IMR-90 (cell line): Measurements from ENCODE around the gene WEE2. TPM values are rescaled to one million over a fixed set of nuclear protein-coding genes. Genes with fewer than 3 reads are reported as not detected.
"Not testable (repeated sequence)": the region's sequence is repeated elsewhere in the genome, so short reads cannot be mapped to it uniquely, and the experiment has no call there.

Experiments
- ATAC-seq: fragments of 200-7000 bp; cut with Tn5 transposase; 2 replicates; pipeline ENCODE4 v1.9.1; 2020; ENCODE audit warnings: low read depth, mild to moderate bottlenecking, moderate library complexity
- BruUV-seq: library from RNA; stranded (reverse); fragments of 400-500 nt; replicated peaks from 2 replicates; lab custom pipeline; 2021; lab: Mats Ljungman, UMichigan
- CTCF ChIA-PET: fragments of 300-600 bp; formaldehyde crosslinking; extraction: SDS; loops from one replicate; lab custom pipeline; 2021; ENCODE audit warnings: antibody characterized with exemption; lab: Yijun Ruan, JAX
- POLR2A ChIA-PET: fragments of 300-600 bp; sonication (Branson Sonifier 250); formaldehyde crosslinking; loops from one replicate; lab custom pipeline; 2022; ENCODE audit warnings: antibody characterized with exemption; ENCODE audit not compliant: unreplicated experiment; lab: Charles Lee
- DNase-seq: peaks from one replicate; pipeline ENCODE4 v3.0.0; 2013
- H2AFZ ChIP-seq: replicated peaks from 2 replicates; pipeline ENCODE3; 2013; ENCODE audit warnings: low read length, mild to moderate bottlenecking; ENCODE audit not compliant: poor library complexity
- H2AK5ac ChIP-seq: 2 replicates; pipeline ENCODE4 v1.6.1; 2013; ENCODE audit warnings: low read depth, low read length, inconsistent platforms
- H2AK9ac ChIP-seq: replicated peaks from 2 replicates; pipeline ENCODE3; 2013; ENCODE audit warnings: mild to moderate bottlenecking, low read depth, low read length, moderate library complexity; ENCODE audit not compliant: poor library complexity
- H2BK120ac ChIP-seq: 2 replicates; pipeline ENCODE4 v1.6.1; 2013; ENCODE audit warnings: low read depth, low read length, inconsistent platforms
- H2BK15ac ChIP-seq: 3 replicates; pipeline ENCODE4 v1.6.1; 2013; ENCODE audit warnings: low read depth, low read length, inconsistent platforms
- H2BK20ac ChIP-seq: 2 replicates; pipeline ENCODE4 v1.6.1; 2013; ENCODE audit warnings: low read depth, mild to moderate bottlenecking, inconsistent platforms, low read length, moderate library complexity
- H2BK5ac ChIP-seq: 2 replicates; pipeline ENCODE4 v1.6.1; 2013; ENCODE audit warnings: mild to moderate bottlenecking, low read depth, low read length, inconsistent platforms; ENCODE audit not compliant: poor library complexity, severe bottlenecking
- H3K14ac ChIP-seq: replicated peaks from 2 replicates; pipeline ENCODE4 v1.6.1; 2013; ENCODE audit warnings: low read depth, low read length, inconsistent platforms
- H3K18ac ChIP-seq: 2 replicates; pipeline ENCODE4 v1.6.1; 2013; ENCODE audit warnings: low read depth, low read length, control low read depth
- H3K23ac ChIP-seq: 2 replicates; pipeline ENCODE4 v1.6.1; 2013; ENCODE audit warnings: low read depth, low read length, inconsistent platforms
- H3K27ac ChIP-seq: 2 replicates; pipeline ENCODE4 v1.5.1; 2013; ENCODE audit warnings: mild to moderate bottlenecking, control low read depth, low read length; ENCODE audit not compliant: insufficient read depth
- H3K27me3 ChIP-seq: 2 replicates; pipeline ENCODE4 v1.6.1; 2013; ENCODE audit warnings: low read length; ENCODE audit not compliant: control insufficient read depth, insufficient read depth
- H3K36me3 ChIP-seq: 2 replicates; pipeline ENCODE4 v1.6.1; 2013; ENCODE audit warnings: low read length, mixed read lengths; ENCODE audit not compliant: control insufficient read depth, insufficient read depth
- H3K4ac ChIP-seq: 2 replicates; pipeline ENCODE4 v1.6.1; 2013; ENCODE audit warnings: low read depth, low read length, inconsistent platforms
- H3K4me1 ChIP-seq: 2 replicates; pipeline ENCODE4 v1.6.1; 2013; ENCODE audit warnings: low read length, mixed read lengths; ENCODE audit not compliant: control insufficient read depth, insufficient read depth
- H3K4me2 ChIP-seq: 2 replicates; pipeline ENCODE4 v1.6.1; 2013; ENCODE audit warnings: low read depth, mild to moderate bottlenecking, control low read depth, low read length, moderate library complexity
- H3K4me3 ChIP-seq: 2 replicates; pipeline ENCODE4 v1.5.1; 2013; ENCODE audit warnings: low read depth, mild to moderate bottlenecking, control low read depth, low read length, moderate library complexity; ENCODE audit not compliant: insufficient read depth
- H3K56ac ChIP-seq: 2 replicates; pipeline ENCODE4 v1.6.1; 2013; ENCODE audit warnings: low read length, inconsistent platforms; ENCODE audit not compliant: insufficient read depth; ENCODE audit errors: extremely low read depth
- H3K79me1 ChIP-seq, 2 experiments: 2 replicates each; pipeline ENCODE4 v1.6.1; 2013; ENCODE audit warnings: low read length in 2 of 2, inconsistent platforms in 1 of 2, low read depth in 1 of 2
- H3K9ac ChIP-seq: 2 replicates; pipeline ENCODE4 v1.6.1; 2013; ENCODE audit warnings: low read depth, low read length, control low read depth
- H3K9me1 ChIP-seq: 2 replicates; pipeline ENCODE4 v1.6.1; 2013; ENCODE audit warnings: low read length, inconsistent platforms; ENCODE audit not compliant: insufficient read depth
- H3K9me3 ChIP-seq: 2 replicates; pipeline ENCODE4 v1.6.1; 2013; ENCODE audit warnings: low read length; ENCODE audit not compliant: control insufficient read depth, insufficient read depth
- H4K20me1 ChIP-seq: 2 replicates; pipeline ENCODE4 v1.6.1; 2013; ENCODE audit warnings: low read length, inconsistent platforms; ENCODE audit not compliant: insufficient read depth
- H4K5ac ChIP-seq: 2 replicates; pipeline ENCODE4 v1.6.1; 2013; ENCODE audit warnings: mild to moderate bottlenecking, low read depth, low read length, control low read depth
- H4K8ac ChIP-seq, 2 experiments: 2 replicates each; pipeline ENCODE4 v1.6.1; 2013; ENCODE audit warnings: low read depth in 2 of 2, low read length in 2 of 2, control low read depth in 1 of 2, inconsistent platforms in 1 of 2
- H4K91ac ChIP-seq: 2 replicates; pipeline ENCODE4 v1.6.1; 2013; ENCODE audit warnings: low read depth, low read length, inconsistent platforms; ENCODE audit not compliant: insufficient read depth
- CEBPB ChIP-seq: IDR thresholded peaks from 2 replicates; pipeline ENCODE4 v1.6.1; 2012; ENCODE audit warnings: low read depth, low read length, improper control_type of control experiment
- FOS ChIP-seq: fragments of 150-350 bp; IDR thresholded peaks from 2 replicates; pipeline ENCODE4 v1.6.1; 2016; ENCODE audit warnings: low read depth, low read length
- MAFK ChIP-seq: IDR thresholded peaks from 2 replicates; pipeline ENCODE4 v1.6.1; 2012; ENCODE audit warnings: low read depth, low read length, improper control_type of control experiment
- POLR2A ChIP-seq: IDR thresholded peaks from 2 replicates; pipeline ENCODE4 v1.6.1; 2012; ENCODE audit warnings: mild to moderate bottlenecking, low read depth, low read length
- RAD21 ChIP-seq: IDR thresholded peaks from 2 replicates; pipeline ENCODE4 v1.6.1; 2012; ENCODE audit warnings: low read length, improper control_type of control experiment
- RCOR1 ChIP-seq: IDR thresholded peaks from 2 replicates; pipeline ENCODE4 v1.6.1; 2012; ENCODE audit warnings: mild to moderate bottlenecking, low read length, improper control_type of control experiment; ENCODE audit not compliant: insufficient replicate concordance
- WGBS, 2 experiments: methylation state at CpG; one replicate each; pipeline versions ENCODE4 v1.1.5 to v1.1.7; 2013; ENCODE audit warnings: missing lambda C conversion rate in 2 of 2; ENCODE audit not compliant: insufficient read length in 1 of 2; ENCODE audit errors: extremely low coverage in 2 of 2; 5-methylcytosine and 5-hydroxymethylcytosine counted together
- dilution Hi-C: fragments of 300-500 bp; cut with HindIII; formaldehyde crosslinking; loops from one replicate; pipeline ENCODE4 v1.14.3; 2018; ENCODE audit warnings: low sequenced_read_pairs; ENCODE audit not compliant: unreplicated experiment
- in situ Hi-C: fragments of 300-500 bp; cut with MboI; formaldehyde crosslinking; loops from 3 replicates; pipeline ENCODE4 v1.14.3; 2019; ENCODE audit warnings: low sequenced_read_pairs, inconsistent platforms, mixed read lengths
- intact Hi-C: fragments of 100-400 bp; cut with micrococcal nuclease; formaldehyde crosslinking; loops from 2 replicates; pipeline ENCODE4 v1.10.0; 2022
- polyA plus RNA-seq, 3 experiments: library from polyadenylated mRNA; depleted of rRNA; stranded (reverse); fragments of >200 nt; gene quantifications; 2 replicates each; pipeline ENCODE4 v1.2.3, GENCODE V29; 2012; ENCODE audit warnings: low replicate concordance in 1 of 3
- total RNA-seq: library from RNA; depleted of rRNA; stranded (reverse); fragments of >200 nt; gene quantifications from 2 replicates; pipeline ENCODE4 v1.2.3, GENCODE V29; 2012
- TF ChIP-seq, protein P1 (sequence below): fragments of 150-350 bp; IDR thresholded peaks from 2 replicates; pipeline ENCODE4 v1.6.1; 2017; ENCODE audit warnings: mild to moderate bottlenecking, antibody characterized with exemption, low read length, low read depth

WEE2 gene
- total and polyA plus RNA-seq, 2 of the 4 experiments (the other 2 are of a cell fraction): not detected

GRCh38 chr7:141688043-141688442 is 20.1 kb upstream of the WEE2 start:
- CTCF ChIA-PET: interaction anchor here (0.6 kb wide), 1 partner anchor 15 kb away, joined by 3 read pairs; no protein-coding TSS in a partner anchor
- intact Hi-C loops: no loop called here

GRCh38 chr7:141689072-141689825 is 18.9 kb upstream of the WEE2 start:
- H2BK20ac ChIP-seq, H3K9ac ChIP-seq, H4K8ac ChIP-seq, H3K4me1 ChIP-seq, H3K27ac ChIP-seq, H4K20me1 ChIP-seq, H2AK5ac ChIP-seq, H3K14ac ChIP-seq, intact Hi-C loops, CTCF ChIA-PET, H2BK120ac ChIP-seq, H2BK15ac ChIP-seq, H3K9me1 ChIP-seq, H3K9me3 ChIP-seq, H3K23ac ChIP-seq, BruUV-seq, ATAC-seq, H3K4ac ChIP-seq, H2AK9ac ChIP-seq, H3K4me2 ChIP-seq, H2BK5ac ChIP-seq, H4K5ac ChIP-seq, H3K79me1 ChIP-seq, H4K91ac ChIP-seq, H3K36me3 ChIP-seq, dilution Hi-C loops, in situ Hi-C loops, H2AFZ ChIP-seq, POLR2A ChIA-PET, H3K27me3 ChIP-seq, H3K56ac ChIP-seq, H3K18ac ChIP-seq, DNase-seq, H3K4me3 ChIP-seq: not testable (repeated sequence)
- WGBS, 2 experiments: no CpG with 5 or more reads among the region's 3 CpGs

More at GRCh38 chr7:141688043-141688442, 20.1 kb upstream of the WEE2 start:
- Histone ChIP-seq H3K23ac (no peak overlapping the region), H3K18ac (no peak overlapping the region), H2BK15ac (no peak overlapping the region), H3K14ac (no peak overlapping the region), H2AFZ (no peak overlapping the region), H3K9me1 (0 out of 2 replicates have a peak, but pooled peaks cover 3% of the 10 kb centered on the region), H4K91ac (no peak overlapping the region), H3K36me3 (peaks cover 6% of the 10 kb centered on the region), H4K20me1 (no peaks in the 10 kb centered on the region), H3K4me2 (no peak overlapping the region), H3K79me1 (peaks cover 4 to 6% of the 10 kb centered on the region in 2 experiments; a peak in 1 of 4 replicates), H2AK5ac (no peak overlapping the region), H3K9me3 (no peaks in the 10 kb centered on the region), H3K56ac (no peak overlapping the region), H2BK5ac (no peak overlapping the region), H2BK20ac (no peak overlapping the region), H4K5ac (no peak overlapping the region), H3K4ac (no peak overlapping the region), H3K9ac (no peak overlapping the region), H2AK9ac (no peak overlapping the region), H3K27me3 (no peaks in the 10 kb centered on the region), H3K4me1 (no peaks in the 10 kb centered on the region), H4K8ac (no peak overlapping the region), H3K4me3 (no peak overlapping the region), H3K27ac (no peak overlapping the region), H2BK120ac (no peak overlapping the region)
- no peak for TF ChIP-seq MAFK
- TF ChIP-seq POLR2A: no peak
- TF ChIP-seq, protein P1, sequence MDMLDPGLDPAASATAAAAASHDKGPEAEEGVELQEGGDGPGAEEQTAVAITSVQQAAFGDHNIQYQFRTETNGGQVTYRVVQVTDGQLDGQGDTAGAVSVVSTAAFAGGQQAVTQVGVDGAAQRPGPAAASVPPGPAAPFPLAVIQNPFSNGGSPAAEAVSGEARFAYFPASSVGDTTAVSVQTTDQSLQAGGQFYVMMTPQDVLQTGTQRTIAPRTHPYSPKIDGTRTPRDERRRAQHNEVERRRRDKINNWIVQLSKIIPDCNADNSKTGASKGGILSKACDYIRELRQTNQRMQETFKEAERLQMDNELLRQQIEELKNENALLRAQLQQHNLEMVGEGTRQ: no peak
- no peak for TF ChIP-seq CEBPB
- no peak for TF ChIP-seq FOS
- TF ChIP-seq RCOR1: no peak
- no peak for TF ChIP-seq RAD21
- WGBS, 2 experiments: 90% methylated on average over 2 of the region's 5 CpGs; no CpG with 5 or more reads in 1 of the 2 experiments
- in situ Hi-C loops: no loop called here
- POLR2A ChIA-PET: no interaction called here
- dilution Hi-C loops: no loop called here
- no TSS peak for BruUV-seq
- DNase-seq: no peak
- ATAC-seq: no peak
